K562 (cell line): ENCODE measurements around the gene GAB1. TPM values are rescaled to one million over a fixed set of nuclear protein-coding genes. Genes with fewer than 3 reads are reported as not detected.

ENCODE experiments used
- ATAC-seq: fragments of 200-7000 bp; cut with Tn5 transposase; 3 replicates; pipeline ENCODE4 v1.9.1; 2020; ENCODE audit warnings: moderate library complexity
- BruUV-seq: library from RNA; stranded (reverse); fragments of 400-500 nt; replicated peaks from 2 replicates; lab custom pipeline; 2021; lab: Mats Ljungman, UMichigan
- CTCF ChIA-PET: fragments of 300-600 bp; formaldehyde crosslinking; extraction: SDS; loops from one replicate; lab custom pipeline; 2021; ENCODE audit warnings: low intra/inter-chr PET ratio; lab: Yijun Ruan, JAX
- POLR2A ChIA-PET: fragments of 300-600, 350-650 bp; sonication (Branson Sonifier 250); formaldehyde crosslinking; extraction: SDS; loops from one replicate; lab custom pipeline; 2021; ENCODE audit warnings: antibody characterized with exemption, inconsistent platforms; lab: Yijun Ruan, JAX
- DNase-seq, 4 experiments: peaks; one replicate each; pipeline versions ENCODE4 v3.0.0 to v3.0.0-alpha.2; 2011 to 2018; ENCODE audit warnings: low spot score in 3 of 4, mixed read lengths in 3 of 4; ENCODE audit errors: extremely low read depth in 1 of 4
- FAIRE-seq: peaks from 2 replicates; lab custom pipeline; 2011; peaks lifted over from hg19 to GRCh38; lab: Jason Lieb, UNC
- H2AFZ ChIP-seq: 2 replicates; pipeline ENCODE4 v1.6.0; 2011; ENCODE audit warnings: low read depth, low read length, control low read depth, inconsistent platforms
- H3K27ac ChIP-seq: fragments of 200-600 bp; 3 replicates; pipeline ENCODE4 v1.8.0; 2011; ENCODE audit warnings: low read depth, mild to moderate bottlenecking, control low read depth, inconsistent platforms, low read length, moderate library complexity, mixed read lengths; ENCODE audit errors: extremely low read depth
- H3K27me3 ChIP-seq, 2 experiments: fragments of 300-600 bp in 1 of 2; 2 replicates in 1 of 2; 3 replicates in 1 of 2; pipeline versions ENCODE4 v1.6.0 to v1.8.0; 2011; ENCODE audit warnings: inconsistent platforms in 2 of 2, low read length in 2 of 2, mild to moderate bottlenecking in 1 of 2, mixed read lengths in 1 of 2, moderate library complexity in 1 of 2; ENCODE audit not compliant: control insufficient read depth in 2 of 2, insufficient read depth in 2 of 2
- H3K36me3 ChIP-seq: fragments of 300-600 bp; 3 replicates; pipeline ENCODE4 v1.8.0; 2011; ENCODE audit warnings: mild to moderate bottlenecking, low read length, inconsistent platforms; ENCODE audit not compliant: control insufficient read depth, insufficient read depth
- H3K4me1 ChIP-seq, 2 experiments: fragments of 200-600 bp in 1 of 2; replicated peaks in 1 of 2; 2 replicates in 1 of 2; 3 replicates in 1 of 2; pipeline versions ENCODE4 v1.5.1 to v1.8.0; 2011; ENCODE audit warnings: inconsistent platforms in 2 of 2, low read length in 2 of 2, mild to moderate bottlenecking in 1 of 2, mixed read lengths in 1 of 2, moderate library complexity in 1 of 2; ENCODE audit not compliant: control insufficient read depth in 2 of 2, insufficient read depth in 2 of 2
- H3K4me2 ChIP-seq: 2 replicates; pipeline ENCODE4 v1.6.1; 2011; ENCODE audit warnings: low read length, control low read depth, inconsistent platforms, mixed read lengths; ENCODE audit not compliant: insufficient read depth
- H3K4me3 ChIP-seq: fragments of 200-600 bp; sonication (generic), shearing (Covaris generic); 2 replicates; pipeline ENCODE4 v1.5.1; 2016; ENCODE audit warnings: control low read depth, inconsistent platforms
- H3K79me2 ChIP-seq: fragments of 200-600 bp; 3 replicates; pipeline ENCODE4 v1.8.0; 2011; ENCODE audit warnings: low read length, inconsistent platforms; ENCODE audit not compliant: control insufficient read depth, insufficient read depth
- H3K9ac ChIP-seq, 2 experiments: 2 replicates each; pipeline versions ENCODE4 v1.6.0 to v1.6.1; 2011; ENCODE audit warnings: low read depth in 2 of 2, low read length in 2 of 2, control low read depth in 1 of 2, inconsistent platforms in 1 of 2, mild to moderate bottlenecking in 1 of 2, mixed read lengths in 1 of 2; ENCODE audit not compliant: insufficient read depth in 1 of 2
- H3K9me1 ChIP-seq: one replicate; pipeline ENCODE4 v1.6.0; 2011; ENCODE audit warnings: inconsistent platforms, mild to moderate bottlenecking, low read length, moderate library complexity; ENCODE audit not compliant: control insufficient read depth, insufficient read depth
- H3K9me3 ChIP-seq: replicated peaks from 2 replicates; pipeline ENCODE4 v1.5.1; 2011; ENCODE audit warnings: low read depth, low read length, inconsistent platforms; ENCODE audit not compliant: control insufficient read depth, insufficient read depth
- H4K20me1 ChIP-seq: replicated peaks from 2 replicates; pipeline ENCODE4 v1.6.1; 2011; ENCODE audit warnings: low read length, inconsistent platforms, mixed read lengths; ENCODE audit not compliant: control insufficient read depth, insufficient read depth
- FOXJ2 ChIP-seq: fragments of 200-800 bp; sonication (Bioruptor generic); IDR thresholded peaks from 2 replicates; pipeline ENCODE4 v1.6.1; 2016; ENCODE audit warnings: missing genetic modification characterization, missing compliant biosample characterization
- HDAC1 ChIP-seq, 2 experiments: fragments of 450-650 bp; IDR thresholded peaks; 2 replicates each; pipeline ENCODE4 v1.6.1; 2016 to 2017; ENCODE audit warnings: inconsistent platforms in 1 of 2, mild to moderate bottlenecking in 1 of 2, moderate library complexity in 1 of 2
- PTBP1 ChIP-seq: fragments of 200-400 bp; formaldehyde crosslinking; IDR thresholded peaks from 2 replicates; pipeline ENCODE4 v1.6.1; 2017; ENCODE audit warnings: low read depth, low read length
- SIRT6 ChIP-seq: IDR thresholded peaks from one replicate; pipeline ENCODE4 v1.6.1; 2012; ENCODE audit warnings: low read depth, mild to moderate bottlenecking, control low read depth, inconsistent platforms, low read length, moderate library complexity
- SPI1 ChIP-seq: IDR thresholded peaks from 2 replicates; pipeline ENCODE4 v1.6.1; 2011; ENCODE audit warnings: low read depth, low read length, control low read depth, borderline replicate concordance
- ZNF134 ChIP-seq: fragments of 250-450 bp; sonication (Bioruptor Pico); conservative IDR thresholded peaks from 2 replicates; pipeline ENCODE4 v1.4.0; 2020
- ZNF707 ChIP-seq: fragments of 250-450 bp; sonication (Bioruptor Pico); conservative IDR thresholded peaks from 2 replicates; pipeline ENCODE4 v1.8.0; 2022; ENCODE audit warnings: inconsistent platforms, mild to moderate bottlenecking, moderate library complexity
- in situ Hi-C: fragments of 300-500 bp; cut with MboI; formaldehyde crosslinking; loops from 4 replicates; pipeline ENCODE4 v1.15.0; 2018; ENCODE audit warnings: inconsistent platforms, mixed read lengths
- intact Hi-C: fragments of 100-400 bp; cut with micrococcal nuclease; formaldehyde crosslinking; loops from 2 replicates; pipeline ENCODE4 v1.14.2; 2022
- polyA plus RNA-seq, 8 experiments: library from polyadenylated mRNA; depleted of rRNA in 4 of 8; stranded (reverse) in 5 of 8; unstranded in 3 of 8; fragments of >200 nt; fragmentation: Nextera tagmentation in 2 of 8; fragmentation: Illumina TruSeq in 1 of 8; extraction: Ambion mirVana in 2 of 8; extraction: Trizol in 1 of 8; gene quantifications; 2 replicates each; pipeline versions ENCODE4 v1.2.1 to v1.2.3, GENCODE V29; 2011 to 2014; ENCODE audit warnings: inconsistent platforms in 1 of 8, missing spikeins in 1 of 8
- total RNA-seq, 7 experiments: library from RNA; depleted of rRNA in 6 of 7; stranded (reverse); fragments of >200 nt in 6 of 7; fragmentation: Illumina TruSeq in 2 of 7; extraction: Trizol in 2 of 7; gene quantifications; 2 replicates each; pipeline versions ENCODE4 v1.2.1 to v1.2.3, GENCODE V29; 2011 to 2021; ENCODE audit warnings: low replicate concordance in 1 of 7
- TF ChIP-seq, protein P1 (sequence below), 3 experiments: IDR thresholded peaks in 2 of 3; conservative IDR thresholded peaks in 1 of 3; 2 replicates each; pipeline ENCODE4 v1.5.1; 2011 to 2012; ENCODE audit warnings: low read length in 3 of 3, mild to moderate bottlenecking in 3 of 3, control low read depth in 2 of 3, improper control_type of control experiment in 1 of 3, inconsistent platforms in 1 of 3, low read depth in 1 of 3, mixed read lengths in 1 of 3, moderate library complexity in 1 of 3; ENCODE audit not compliant: insufficient read depth in 2 of 3

Gene GAB1
- total and polyA plus RNA-seq, 9 of the 15 experiments (the other 6 are each of a cell fraction or from before 2014, with no cell fraction given), result 1.3 to 14.6 (median 7.5) TPM

- TF ChIP-seq, protein P1, sequence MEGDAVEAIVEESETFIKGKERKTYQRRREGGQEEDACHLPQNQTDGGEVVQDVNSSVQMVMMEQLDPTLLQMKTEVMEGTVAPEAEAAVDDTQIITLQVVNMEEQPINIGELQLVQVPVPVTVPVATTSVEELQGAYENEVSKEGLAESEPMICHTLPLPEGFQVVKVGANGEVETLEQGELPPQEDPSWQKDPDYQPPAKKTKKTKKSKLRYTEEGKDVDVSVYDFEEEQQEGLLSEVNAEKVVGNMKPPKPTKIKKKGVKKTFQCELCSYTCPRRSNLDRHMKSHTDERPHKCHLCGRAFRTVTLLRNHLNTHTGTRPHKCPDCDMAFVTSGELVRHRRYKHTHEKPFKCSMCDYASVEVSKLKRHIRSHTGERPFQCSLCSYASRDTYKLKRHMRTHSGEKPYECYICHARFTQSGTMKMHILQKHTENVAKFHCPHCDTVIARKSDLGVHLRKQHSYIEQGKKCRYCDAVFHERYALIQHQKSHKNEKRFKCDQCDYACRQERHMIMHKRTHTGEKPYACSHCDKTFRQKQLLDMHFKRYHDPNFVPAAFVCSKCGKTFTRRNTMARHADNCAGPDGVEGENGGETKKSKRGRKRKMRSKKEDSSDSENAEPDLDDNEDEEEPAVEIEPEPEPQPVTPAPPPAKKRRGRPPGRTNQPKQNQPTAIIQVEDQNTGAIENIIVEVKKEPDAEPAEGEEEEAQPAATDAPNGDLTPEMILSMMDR (IDR thresholded peaks at IDR 0.05 in 2 of 3, conservative IDR thresholded peaks at IDR 0.05 in 1 of 3; ENCODE audit: insufficient read depth in 2 of 3, low read depth in 1 of 3, low read length in 3 of 3), result no peak
- TF ChIP-seq SIRT6 (no peak), ZNF134 (CRISPR knock-in tag) (no peak), FOXJ2 (tag) (no peak), PTBP1 (no peak), HDAC1 (IDR thresholded peaks at IDR 0.05) (no peak)
These were observed 48.5 kb upstream of the GAB1 start (continued) for GRCh38 chr4:143288171-143288570.

DNA sequence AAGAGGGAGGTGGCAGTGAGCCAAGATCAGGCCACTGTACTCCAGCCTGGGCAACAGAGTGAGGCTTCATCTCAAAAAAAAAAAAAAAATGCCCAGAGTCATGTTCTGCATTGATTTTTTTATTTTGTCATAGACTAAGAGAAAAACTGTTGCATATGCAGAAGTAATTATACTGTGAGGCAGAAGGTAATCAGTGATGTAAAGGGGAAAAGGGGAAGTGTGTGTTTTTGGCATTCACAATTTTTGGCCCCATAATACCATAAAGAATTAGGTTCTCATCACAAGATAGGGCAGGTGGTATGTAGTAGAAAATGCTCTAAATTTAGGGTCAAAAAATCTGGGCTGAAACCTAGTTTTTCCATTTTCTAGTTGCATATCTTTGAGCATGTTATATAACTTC is 47.3 kb upstream of the GAB1 start:
- no peaks in the 10 kb centered on the region; a peak in 1 of 5 replicates for H3K4me1 ChIP-seq
- H3K79me2 ChIP-seq, result no peaks in the 10 kb centered on the region
- intact Hi-C loops, result no loop called here
- H3K4me2 ChIP-seq, result no peak overlapping the region
- in situ Hi-C loops, result no loop called here
- no peak overlapping the region for H3K9ac ChIP-seq
- ChIA-PET CTCF (no interaction called here), POLR2A (no interaction called here)
- ATAC-seq (no peak), FAIRE-seq (no peak), DNase-seq (no peak)
- BruUV-seq, result no TSS peak
- H3K27me3 ChIP-seq, result no peaks in the 10 kb centered on the region; a peak in 1 of 5 replicates
- H3K4me3 ChIP-seq, result no peak overlapping the region
- H4K20me1 ChIP-seq, result no peaks in the 10 kb centered on the region
- TF ChIP-seq SPI1 (peak; percentile 57; the same call in 1 of the 2 replicates), ZNF707 (CRISPR knock-in tag) (no peak)
- H3K27ac ChIP-seq, result no peak overlapping the region
- no peaks in the 10 kb centered on the region for H3K9me1 ChIP-seq
- H3K9me3 ChIP-seq, result no peaks in the 10 kb centered on the region
- H3K36me3 ChIP-seq, result no peaks in the 10 kb centered on the region
- no peak overlapping the region for H2AFZ ChIP-seq
